Gastroesophageal sphincter (tissue), 4 donors: Measurements from ENCODE around the gene LGR5. TPM values are rescaled to one million over a fixed set of nuclear protein-coding genes. Genes with fewer than 3 reads are reported as not detected.
"Not testable (repeated sequence)": the region's sequence is repeated elsewhere in the genome, so short reads cannot be mapped to it uniquely, and the experiment has no call there.

Source experiments
- ATAC-seq: fragments of 150-250 bp; one replicate; pipeline ENCODE4 v1.9.1; 2016; ENCODE audit warnings: mild to moderate bottlenecking, moderate library complexity
- H3K27ac ChIP-seq, 4 donors: fragments of 200-600 bp; sonication (generic) in 3 of 4; 1 replicate in 3 of 4; 2 replicates in 1 of 4; pipeline ENCODE4 v1.5.1; 2016 to 2019
- H3K27me3 ChIP-seq: fragments of 200-600 bp; sonication (generic); one replicate; pipeline ENCODE4 v1.5.1; 2019
- H3K36me3 ChIP-seq, 2 donors: fragments of 200-600 bp; sonication (generic); one replicate each; pipeline ENCODE4 v1.5.1; 2019; ENCODE audit warnings: control low read depth in 1 of 2
- H3K4me1 ChIP-seq, 3 donors: fragments of 200-600 bp; sonication (generic); 1 replicate in 2 of 3; 2 replicates in 1 of 3; pipeline ENCODE4 v1.5.1; 2016 to 2019; ENCODE audit warnings: control low read depth in 2 of 3
- H3K4me3 ChIP-seq, 2 donors: fragments of 200-600 bp; sonication (generic); one replicate each; pipeline ENCODE4 v1.5.1; 2019; ENCODE audit warnings: mild to moderate bottlenecking in 1 of 2, moderate library complexity in 1 of 2
- H3K9me3 ChIP-seq, 3 donors: fragments of 200-600 bp; sonication (generic); one replicate each; pipeline ENCODE4 v1.5.1; 2017 to 2019; ENCODE audit warnings: control low read depth in 2 of 3
- CTCF ChIP-seq, 4 experiments: fragments of 200-600 bp in 2 of 4; fragments of 450-650 bp in 2 of 4; sonication (generic) in 1 of 4; IDR thresholded peaks; one replicate each; pipeline ENCODE4 v1.5.1; 2017 to 2019; ENCODE audit warnings: antibody characterized with exemption in 4 of 4, mild to moderate bottlenecking in 2 of 4, moderate library complexity in 2 of 4
- EP300 ChIP-seq: sonication (generic); formaldehyde crosslinking; IDR thresholded peaks from one replicate; pipeline ENCODE4 v1.6.1; 2017; ENCODE audit warnings: antibody characterized with exemption, mild to moderate bottlenecking
- POLR2A ChIP-seq, 2 donors: fragments of 450-650 bp; IDR thresholded peaks; one replicate each; pipeline ENCODE4 v1.6.1; 2017; ENCODE audit warnings: antibody characterized with exemption in 2 of 2, mild to moderate bottlenecking in 2 of 2, moderate library complexity in 1 of 2
- POLR2AphosphoS5 ChIP-seq: sonication (generic); formaldehyde crosslinking; IDR thresholded peaks from one replicate; pipeline ENCODE4 v1.6.1; 2017; ENCODE audit warnings: antibody characterized with exemption
- WGBS, 2 donors: methylation state at CpG; one replicate each; pipeline ENCODE4 v1.1.5; 2018; ENCODE audit warnings: low coverage in 1 of 2; 5-methylcytosine and 5-hydroxymethylcytosine counted together
- total RNA-seq, 4 donors: library from RNA; depleted of rRNA; stranded (reverse); fragments of >200 nt; gene quantifications; one replicate each; pipeline ENCODE4 v1.1.0, GENCODE V29; 2016

Gene LGR5
- total RNA-seq, 4 donors from 2014 or later, result 0.12 to 0.47 (median 0.40) TPM; not detected in 1

- 67 to 70% methylated on average over 2 to 3 of the region's 3 CpGs for WGBS, 2 donors
Measured at GRCh38 chr12:71567537-71567936, 127.9 kb downstream of the LGR5 start.

GRCh38 chr12:71569885-71570284 lies 130.3 kb downstream of the LGR5 start:
- H3K36me3 ChIP-seq, H3K4me1 ChIP-seq, ATAC-seq, H3K27ac ChIP-seq, H3K4me3 ChIP-seq, H3K27me3 ChIP-seq, H3K9me3 ChIP-seq: not testable (repeated sequence)
- 75 to 95% methylated on average over 5 to 6 of the region's 6 CpGs for WGBS, 2 donors

More at GRCh38 chr12:71567537-71567936, 127.9 kb downstream of the LGR5 start:
- peaks cover 8% of the 10 kb centered on the region for H3K27me3 ChIP-seq
- TF ChIP-seq POLR2A (IDR thresholded peaks at IDR 0.05), result no peak
- TF ChIP-seq EP300, result no peak
- TF ChIP-seq POLR2AphosphoS5, result no peak
- no peak for TF ChIP-seq CTCF (IDR thresholded peaks at IDR 0.05)
- H3K4me1 ChIP-seq, result no peaks in the 10 kb centered on the region
- H3K27ac ChIP-seq, result no peak overlapping the region
- H3K36me3 ChIP-seq, result no peaks in the 10 kb centered on the region
- H3K9me3 ChIP-seq, result no peaks in the 10 kb centered on the region
- ATAC-seq, result no peak
- no peak overlapping the region for H3K4me3 ChIP-seq

GRCh38 chr12:71576496-71576895 lies 136.9 kb downstream of the LGR5 start:
- no peak overlapping the region for H3K27ac ChIP-seq
- no peak overlapping the region for H3K4me3 ChIP-seq
- TF ChIP-seq EP300, result no peak
- no peaks in the 10 kb centered on the region for H3K36me3 ChIP-seq
- no peak for ATAC-seq
- no peaks in the 10 kb centered on the region for H3K27me3 ChIP-seq
- no peaks in the 10 kb centered on the region for H3K4me1 ChIP-seq
- WGBS, 2 donors, result 60 to 61% methylated on average over 1 to 3 of the region's 3 CpGs
- no peaks in the 10 kb centered on the region for H3K9me3 ChIP-seq

GRCh38 chr12:71578694-71579258 lies 139.2 kb downstream of the LGR5 start:
- no peak for ATAC-seq
- H3K4me1 ChIP-seq, result no peaks in the 10 kb centered on the region
- no peak overlapping the region for H3K4me3 ChIP-seq
- no peak for TF ChIP-seq EP300
- no peak for TF ChIP-seq POLR2AphosphoS5
- no peak for TF ChIP-seq CTCF (IDR thresholded peaks at IDR 0.05)
- no peak for TF ChIP-seq POLR2A (IDR thresholded peaks at IDR 0.05)
- H3K27me3 ChIP-seq, result no peaks in the 10 kb centered on the region
- H3K9me3 ChIP-seq, result no peaks in the 10 kb centered on the region
- H3K36me3 ChIP-seq, result no peaks in the 10 kb centered on the region
- 43 to 71% methylated on average over 5 of the region's 5 CpGs for WGBS, 2 donors
- H3K27ac ChIP-seq, result no peak overlapping the region

GRCh38 chr12:71581206-71581605 lies 141.6 kb downstream of the LGR5 start:
- Histone ChIP-seq H3K9me3 (no peaks in the 10 kb centered on the region), H3K36me3 (no peaks in the 10 kb centered on the region), H3K4me3 (no peak overlapping the region), H3K4me1 (no peaks in the 10 kb centered on the region), H3K27ac (no peak overlapping the region), H3K27me3 (no peaks in the 10 kb centered on the region)
- TF ChIP-seq CTCF (IDR thresholded peaks at IDR 0.05) (no peak), EP300 (no peak), POLR2AphosphoS5 (no peak), POLR2A (IDR thresholded peaks at IDR 0.05) (no peak)
- ATAC-seq, result no peak
- WGBS, 2 donors, result 55 to 67% methylated on average over 3 of the region's 3 CpGs

- Histone ChIP-seq H3K36me3 (no peaks in the 10 kb centered on the region), H3K27ac (no peak overlapping the region), H3K4me3 (no peak overlapping the region), H3K9me3 (no peaks in the 10 kb centered on the region), H3K27me3 (no peaks in the 10 kb centered on the region), H3K4me1 (no peaks in the 10 kb centered on the region)
- TF ChIP-seq POLR2AphosphoS5 (no peak), CTCF (IDR thresholded peaks at IDR 0.05) (no peak), POLR2A (IDR thresholded peaks at IDR 0.05) (no peak), EP300 (no peak)
- WGBS, 2 donors, result 84 to 92% methylated on average over 2 of the region's 2 CpGs
- ATAC-seq, result no peak
Measured at GRCh38 chr12:71582925-71583324, 143.3 kb downstream of the LGR5 start.
